GM06990 (cell line): ENCODE results near the gene MMAA.
A peak's percentile ranks its signal among the peaks of the same experiment; 100 is the strongest.

Experiments used
- DNase-seq: peaks from one replicate; pipeline ENCODE4 v3.0.0-alpha.2; 2011; ENCODE audit not compliant: insufficient read length; ENCODE audit errors: extremely low read depth
- H3K27me3 ChIP-seq: replicated peaks from 2 replicates; pipeline ENCODE4 v1.6.0; 2011; ENCODE audit warnings: low read length; ENCODE audit not compliant: control insufficient read depth, insufficient read depth
- H3K36me3 ChIP-seq: 2 replicates; pipeline ENCODE4 v1.5.1; 2011; ENCODE audit warnings: low read length; ENCODE audit not compliant: control insufficient read depth, insufficient read depth
- H3K4me3 ChIP-seq: replicated peaks from 2 replicates; pipeline ENCODE4 v1.5.1; 2011; ENCODE audit warnings: low read depth, mild to moderate bottlenecking, control low read depth, low read length
- CTCF ChIP-seq: IDR thresholded peaks from 2 replicates; pipeline ENCODE4 v1.5.1; 2011; ENCODE audit warnings: low read length, control low read depth, mild to moderate bottlenecking, inconsistent platforms; ENCODE audit not compliant: insufficient read depth, poor library complexity, severe bottlenecking

MMAA gene

GRCh38 chr4:145589916-145590702 is 29.1 kb upstream of the MMAA start:
- no peak overlapping the region for H3K4me3 ChIP-seq
- H3K36me3 ChIP-seq = no peaks in the 10 kb centered on the region
- no peak for DNase-seq
- no peak for TF ChIP-seq CTCF
- no peaks in the 10 kb centered on the region for H3K27me3 ChIP-seq

DNA sequence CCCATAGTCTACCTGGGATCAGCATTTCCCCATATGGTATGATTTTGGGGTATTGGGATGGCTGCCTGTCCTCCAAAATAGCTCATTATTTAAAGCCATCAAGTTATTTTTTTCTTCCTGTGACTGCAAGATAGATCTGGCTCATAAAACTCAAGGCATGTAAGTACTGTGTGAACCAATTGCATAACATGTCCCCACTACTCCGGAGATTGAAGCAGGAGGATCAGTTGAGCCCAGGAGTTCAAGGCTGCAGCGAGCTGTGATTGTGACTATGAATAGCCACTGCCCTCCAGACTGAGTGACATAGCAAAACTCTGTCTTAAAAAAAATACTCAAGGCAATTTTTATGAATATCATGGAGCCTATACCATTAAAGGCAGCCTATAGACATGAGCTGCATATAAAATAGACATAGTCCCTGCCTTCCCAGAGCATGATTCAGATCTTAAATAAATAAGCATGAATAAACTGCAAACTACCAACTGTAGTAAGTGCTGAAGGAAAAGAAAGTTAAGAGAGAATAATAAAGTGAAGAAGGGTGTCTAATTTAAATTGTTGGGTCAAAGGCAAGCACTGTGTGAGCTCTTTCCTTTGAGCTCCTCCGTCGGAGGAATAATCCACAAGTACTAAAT is 16.9 kb upstream of the MMAA start:
- H3K4me3 ChIP-seq = no peak overlapping the region
- no peak for DNase-seq

GRCh38 chr4:145605941-145606340 is 13.2 kb upstream of the MMAA start:
- Histone ChIP-seq H3K27me3 (no peaks in the 10 kb centered on the region), H3K4me3 (no peak overlapping the region), H3K36me3 (no peaks in the 10 kb centered on the region)
- no peak for TF ChIP-seq CTCF
- DNase-seq = no peak

More for the DNA sequence above, 16.9 kb upstream of the MMAA start:
- TF ChIP-seq CTCF = no peak
- Histone ChIP-seq H3K27me3 (no peaks in the 10 kb centered on the region), H3K36me3 (no peaks in the 10 kb centered on the region)

DNA sequence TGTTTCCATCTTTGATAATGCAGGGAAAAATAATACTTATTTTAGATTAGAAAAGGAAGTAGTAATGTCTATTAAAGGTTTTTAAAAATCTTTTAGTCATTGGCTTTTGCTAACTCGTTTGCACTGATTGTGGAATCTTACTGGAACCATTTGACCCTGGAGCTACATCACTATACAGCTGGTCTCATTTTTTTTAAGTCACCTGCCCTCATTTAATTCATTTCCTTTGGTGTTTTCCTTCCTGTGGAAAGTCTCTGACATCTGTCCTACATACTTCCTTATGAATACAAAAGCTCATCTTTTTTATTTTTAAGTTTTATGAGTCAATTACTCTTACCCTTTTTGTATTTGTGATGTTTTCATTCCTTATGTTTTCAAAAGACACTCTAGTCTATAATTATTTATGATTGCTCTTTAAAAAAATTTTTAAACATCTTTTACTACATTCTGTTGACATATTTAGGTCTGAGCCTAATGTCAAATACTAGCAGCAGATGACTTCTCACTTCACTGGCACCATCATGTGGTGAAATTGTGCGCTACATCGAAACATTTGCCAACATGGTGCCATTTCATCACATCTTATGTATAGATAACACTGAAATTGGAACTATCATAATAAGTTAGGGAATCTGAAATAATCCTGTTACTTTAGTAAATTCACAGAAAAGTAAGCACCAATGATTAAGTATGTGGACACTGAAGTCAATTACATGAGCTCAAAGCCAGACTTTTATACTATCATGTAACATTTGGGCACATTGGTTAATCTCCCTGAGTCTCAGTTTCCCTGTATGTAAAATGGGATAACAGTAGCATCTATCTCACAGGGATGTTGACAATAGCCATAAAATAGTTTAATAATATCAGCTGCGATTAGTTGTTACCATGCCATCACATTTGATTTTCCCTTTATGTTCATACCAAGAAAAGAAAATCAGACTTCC is 9.4 kb upstream of the MMAA start:
- peak; percentile 67 for TF ChIP-seq CTCF
- peak; percentile 26 for DNase-seq
- H3K4me3 ChIP-seq = no peak overlapping the region

DNA sequence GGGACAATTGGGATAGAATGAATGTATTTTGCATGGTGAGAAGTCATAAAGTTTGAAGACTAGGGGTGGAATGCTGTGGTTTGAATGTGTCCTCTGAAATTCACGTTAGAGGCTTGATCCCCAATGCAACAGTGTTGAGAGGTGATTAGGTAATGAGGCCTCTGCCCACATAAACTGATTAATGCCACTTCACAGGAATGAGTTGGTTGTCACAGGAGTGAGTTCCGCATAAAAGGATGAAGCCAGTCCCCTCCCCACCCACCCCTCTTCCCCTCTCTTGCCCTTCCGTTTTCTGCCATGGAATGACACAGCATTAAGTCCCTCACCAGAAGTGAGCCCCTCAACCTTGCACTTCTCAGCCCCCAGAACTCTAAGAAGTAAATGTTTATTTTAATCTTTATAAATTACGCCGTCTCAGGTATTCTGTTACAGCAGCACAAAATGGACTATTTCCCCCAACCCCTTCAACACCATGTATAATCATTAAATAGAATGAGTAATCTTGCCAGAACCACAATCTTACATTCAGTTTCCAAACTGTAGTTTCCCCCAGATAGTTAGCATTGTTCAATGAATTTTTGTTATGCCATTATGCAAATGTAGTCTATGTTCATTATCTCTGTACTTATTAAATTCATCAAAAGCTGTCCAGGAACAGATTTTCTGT is 5.5 kb upstream of the MMAA start:
- no peaks in the 10 kb centered on the region for H3K27me3 ChIP-seq
- no peak for DNase-seq
- no peak for TF ChIP-seq CTCF

More for the DNA sequence above, 9.4 kb upstream of the MMAA start:
- Histone ChIP-seq H3K36me3 (no peaks in the 10 kb centered on the region), H3K27me3 (no peaks in the 10 kb centered on the region)

More for the DNA sequence above, 5.5 kb upstream of the MMAA start:
- no peaks in the 10 kb centered on the region for H3K36me3 ChIP-seq
- no peak overlapping the region for H3K4me3 ChIP-seq
